ENCODE data around the gene BGLAP.

BGLAP gene

DNA sequence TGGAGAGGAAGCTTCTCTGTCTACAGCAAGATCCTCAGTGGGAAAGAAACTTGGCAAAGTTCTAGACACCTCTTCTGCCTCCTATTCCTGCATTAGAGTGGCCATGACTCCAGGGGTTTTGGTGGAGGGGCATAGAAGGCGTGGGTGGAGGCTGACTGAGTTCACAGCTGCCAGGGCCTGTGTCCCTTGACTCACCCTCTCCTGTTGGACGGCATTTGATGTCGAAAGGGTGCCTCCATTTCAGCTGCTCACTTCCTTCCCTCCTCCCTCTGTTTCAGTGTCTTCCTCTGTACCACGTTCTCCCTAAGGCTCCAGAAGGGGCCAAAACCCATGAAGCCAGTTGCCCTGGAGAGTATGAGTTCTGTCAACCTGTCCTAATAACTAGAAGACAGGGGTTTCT lies 42.8 kb downstream of the BGLAP start:
- TF ChIP-seq EZH2phosphoT487 (IDR thresholded peaks at IDR 0.05; ENCODE audit: borderline replicate concordance): no peak
- TF ChIP-seq, protein P1, sequence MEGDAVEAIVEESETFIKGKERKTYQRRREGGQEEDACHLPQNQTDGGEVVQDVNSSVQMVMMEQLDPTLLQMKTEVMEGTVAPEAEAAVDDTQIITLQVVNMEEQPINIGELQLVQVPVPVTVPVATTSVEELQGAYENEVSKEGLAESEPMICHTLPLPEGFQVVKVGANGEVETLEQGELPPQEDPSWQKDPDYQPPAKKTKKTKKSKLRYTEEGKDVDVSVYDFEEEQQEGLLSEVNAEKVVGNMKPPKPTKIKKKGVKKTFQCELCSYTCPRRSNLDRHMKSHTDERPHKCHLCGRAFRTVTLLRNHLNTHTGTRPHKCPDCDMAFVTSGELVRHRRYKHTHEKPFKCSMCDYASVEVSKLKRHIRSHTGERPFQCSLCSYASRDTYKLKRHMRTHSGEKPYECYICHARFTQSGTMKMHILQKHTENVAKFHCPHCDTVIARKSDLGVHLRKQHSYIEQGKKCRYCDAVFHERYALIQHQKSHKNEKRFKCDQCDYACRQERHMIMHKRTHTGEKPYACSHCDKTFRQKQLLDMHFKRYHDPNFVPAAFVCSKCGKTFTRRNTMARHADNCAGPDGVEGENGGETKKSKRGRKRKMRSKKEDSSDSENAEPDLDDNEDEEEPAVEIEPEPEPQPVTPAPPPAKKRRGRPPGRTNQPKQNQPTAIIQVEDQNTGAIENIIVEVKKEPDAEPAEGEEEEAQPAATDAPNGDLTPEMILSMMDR (conservative IDR thresholded peaks at IDR 0.05; ENCODE audit: low read length): no peak
- Histone ChIP-seq H3F3A (ENCODE audit: low read depth) (no peaks in the 10 kb centered on the region), H3K9me3 (ENCODE audit: insufficient read depth, low read depth, low read length) (no peaks in the 10 kb centered on the region), H3K4me1 (ENCODE audit: insufficient read depth, low read length, poor library complexity, severe bottlenecking) (peaks cover 28% of the 10 kb centered on the region), H3K36me3 (ENCODE audit: insufficient read depth, low read length) (no peaks in the 10 kb centered on the region; the same call in 1 of the 2 replicates), H2AFZ (ENCODE audit: low read length) (no peak overlapping the region), H3K4me2 (ENCODE audit: low read depth, low read length, poor library complexity, severe bottlenecking) (peak overlapping the region; percentile 86), H3K79me2 (ENCODE audit: insufficient read depth, low read length) (peaks cover 36% of the 10 kb centered on the region), H3K9ac (ENCODE audit: low read depth, low read length, poor library complexity, severe bottlenecking) (no peak overlapping the region), H3K27me3 (ENCODE audit: insufficient read depth, low read length, poor library complexity, severe bottlenecking) (no peaks in the 10 kb centered on the region), H4K20me1 (ENCODE audit: insufficient read depth, low read length, poor library complexity, severe bottlenecking) (peaks cover 25% of the 10 kb centered on the region), H3K9me2 (replicated peaks; ENCODE audit: low read depth, low read length) (no peaks in the 10 kb centered on the region), H3K4me3 (ENCODE audit: low read length, poor library complexity, severe bottlenecking) (no peak overlapping the region)

DNA sequence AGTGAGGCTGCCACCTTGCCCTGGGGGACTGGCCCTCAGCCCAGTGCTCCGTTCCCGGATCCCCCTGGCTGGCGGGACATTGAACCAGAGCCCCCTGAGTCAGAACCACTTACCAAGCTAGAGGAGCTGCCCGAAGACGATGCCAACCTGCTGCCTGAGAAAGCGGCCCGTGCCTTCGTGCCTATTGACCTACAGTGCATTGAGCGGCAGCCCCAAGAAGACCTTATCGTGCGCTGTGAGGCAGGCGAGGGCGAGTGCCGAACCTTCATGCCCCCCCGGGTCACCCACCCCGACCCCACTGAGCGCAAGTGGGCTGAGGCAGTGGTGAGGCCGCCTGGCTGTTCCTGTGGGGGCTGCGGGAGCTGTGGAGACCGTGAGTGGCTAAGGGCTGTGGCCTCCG lies 43.5 kb downstream of the BGLAP start:
- no peaks in the 10 kb centered on the region for H3K9me2 ChIP-seq (replicated peaks; ENCODE audit: low read depth, low read length)
- H3K9ac ChIP-seq (ENCODE audit: low read depth, low read length, poor library complexity, severe bottlenecking): no peak overlapping the region
- H3K4me1 ChIP-seq (ENCODE audit: insufficient read depth, low read length, poor library complexity, severe bottlenecking): peaks cover 21% of the 10 kb centered on the region
- H4K20me1 ChIP-seq (ENCODE audit: insufficient read depth, low read length, poor library complexity, severe bottlenecking): peaks cover 18% of the 10 kb centered on the region
- no peak for TF ChIP-seq EZH2phosphoT487 (IDR thresholded peaks at IDR 0.05; ENCODE audit: borderline replicate concordance)
- TF ChIP-seq, protein P1 (conservative IDR thresholded peaks at IDR 0.05; ENCODE audit: low read length): no peak
- H3K4me2 ChIP-seq (ENCODE audit: low read depth, low read length, poor library complexity, severe bottlenecking): no peak overlapping the region
- H3K36me3 ChIP-seq (ENCODE audit: insufficient read depth, low read length): no peaks in the 10 kb centered on the region
- no peaks in the 10 kb centered on the region for H3K9me3 ChIP-seq (ENCODE audit: insufficient read depth, low read depth, low read length)
- H3K79me2 ChIP-seq (ENCODE audit: insufficient read depth, low read length): peaks cover 29% of the 10 kb centered on the region
- no peak overlapping the region for H3K4me3 ChIP-seq (ENCODE audit: low read length, poor library complexity, severe bottlenecking)
- no peaks in the 10 kb centered on the region for H3F3A ChIP-seq (ENCODE audit: low read depth)
- no peak overlapping the region for H2AFZ ChIP-seq (ENCODE audit: low read length)
- no peaks in the 10 kb centered on the region for H3K27me3 ChIP-seq (ENCODE audit: insufficient read depth, low read length, poor library complexity, severe bottlenecking)

DNA sequence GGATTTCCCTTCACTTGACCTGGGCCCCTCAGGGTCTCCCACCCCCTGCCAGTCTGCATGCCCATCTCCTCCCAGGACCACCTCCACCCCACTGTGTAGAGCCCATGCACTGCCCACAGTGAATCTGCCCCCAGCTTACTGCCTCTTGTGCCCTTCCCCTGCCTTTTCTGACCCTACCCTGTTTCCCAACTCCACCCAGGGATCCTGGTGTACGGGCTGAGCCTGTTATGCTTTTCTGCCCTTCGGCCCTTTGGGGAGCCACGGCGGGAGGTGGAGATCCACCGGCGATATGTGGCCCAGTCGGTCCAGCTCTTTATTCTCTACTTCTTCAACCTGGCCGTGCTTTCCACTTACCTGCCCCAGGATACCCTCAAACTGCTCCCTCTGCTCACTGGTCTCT lies 44.1 kb downstream of the BGLAP start:
- Histone ChIP-seq H3K9me2 (replicated peaks; ENCODE audit: low read depth, low read length) (no peaks in the 10 kb centered on the region), H3K9me3 (ENCODE audit: insufficient read depth, low read depth, low read length) (no peaks in the 10 kb centered on the region), H3K4me1 (ENCODE audit: insufficient read depth, low read length, poor library complexity, severe bottlenecking) (peaks cover 15% of the 10 kb centered on the region), H3F3A (ENCODE audit: low read depth) (no peaks in the 10 kb centered on the region), H3K36me3 (ENCODE audit: insufficient read depth, low read length) (no peaks in the 10 kb centered on the region), H2AFZ (ENCODE audit: low read length) (no peak overlapping the region), H4K20me1 (ENCODE audit: insufficient read depth, low read length, poor library complexity, severe bottlenecking) (peaks cover 12% of the 10 kb centered on the region), H3K27me3 (ENCODE audit: insufficient read depth, low read length, poor library complexity, severe bottlenecking) (no peaks in the 10 kb centered on the region), H3K9ac (ENCODE audit: low read depth, low read length, poor library complexity, severe bottlenecking) (no peak overlapping the region), H3K4me3 (ENCODE audit: low read length, poor library complexity, severe bottlenecking) (no peak overlapping the region), H3K79me2 (ENCODE audit: insufficient read depth, low read length) (peaks cover 23% of the 10 kb centered on the region), H3K4me2 (ENCODE audit: low read depth, low read length, poor library complexity, severe bottlenecking) (no peak overlapping the region)
- TF ChIP-seq, protein P1 (conservative IDR thresholded peaks at IDR 0.05; ENCODE audit: low read length): no peak

Measured in Loucy (cell line).